Endothelial cell of umbilical vein (primary cell): ENCODE measurements around the gene PRRT1B. TPM values are rescaled to one million over a fixed set of nuclear protein-coding genes. Genes with fewer than 3 reads are reported as not detected.

ENCODE experiments used
- BruUV-seq: library from RNA; stranded (reverse); fragments of 400-500 nt; replicated peaks from 2 replicates; lab custom pipeline; 2021; lab: Mats Ljungman, UMichigan
- CTCF ChIA-PET: fragments of 300-600, 350-600 bp; sonication (Branson Sonifier 250); formaldehyde crosslinking; loops from one replicate; lab custom pipeline; 2021; ENCODE audit warnings: antibody characterized with exemption, inconsistent platforms; lab: Charles Lee
- POLR2A ChIA-PET: fragments of 300-600, 350-600 bp; sonication (Branson Sonifier 250); formaldehyde crosslinking; loops from one replicate; lab custom pipeline; 2021; ENCODE audit warnings: antibody characterized with exemption, inconsistent platforms; lab: Charles Lee
- DNase-seq: peaks from one replicate; pipeline ENCODE4 v3.0.0-alpha.2; 2011; ENCODE audit warnings: low read depth, low spot score
- FAIRE-seq: peaks from 2 replicates; lab custom pipeline; 2011; peaks lifted over from hg19 to GRCh38; lab: Jason Lieb, UNC
- H2AFZ ChIP-seq: 2 replicates; pipeline ENCODE4 v1.6.0; 2012; ENCODE audit warnings: low read depth, low read length, control low read depth, inconsistent platforms
- H3K27ac ChIP-seq: 2 replicates; pipeline ENCODE4 v1.5.1; 2011; ENCODE audit warnings: low read depth, mild to moderate bottlenecking, control low read depth, low read length, moderate library complexity; ENCODE audit not compliant: insufficient read depth
- H3K27me3 ChIP-seq, 2 experiments: 2 replicates each; pipeline versions ENCODE4 v1.6.0 to v1.6.1; 2011; ENCODE audit warnings: low read length in 2 of 2, mixed read lengths in 1 of 2; ENCODE audit not compliant: control insufficient read depth in 2 of 2, insufficient read depth in 2 of 2
- H3K36me3 ChIP-seq, 2 experiments: 2 replicates in 1 of 2; 3 replicates in 1 of 2; pipeline ENCODE4 v1.5.1; 2011; ENCODE audit warnings: low read length in 2 of 2, mild to moderate bottlenecking in 1 of 2, moderate library complexity in 1 of 2; ENCODE audit not compliant: control insufficient read depth in 2 of 2, insufficient read depth in 2 of 2; ENCODE audit errors: extremely low read depth in 1 of 2
- H3K4me1 ChIP-seq: 3 replicates; pipeline ENCODE4 v1.5.1; 2011; ENCODE audit warnings: mild to moderate bottlenecking, low read length; ENCODE audit not compliant: control insufficient read depth, insufficient read depth; ENCODE audit errors: extremely low read depth
- H3K4me2 ChIP-seq: 2 replicates; pipeline ENCODE4 v1.6.1; 2011; ENCODE audit warnings: low read length, control low read depth, mixed read lengths; ENCODE audit not compliant: insufficient read depth
- H3K4me3 ChIP-seq, 3 experiments: fragments of 200-600 bp in 1 of 3; sonication (generic), shearing (Covaris generic) in 1 of 3; replicated peaks in 1 of 3; 2 replicates each; pipeline ENCODE4 v1.5.1; 2011 to 2016; ENCODE audit warnings: control low read depth in 3 of 3, low read length in 3 of 3, mild to moderate bottlenecking in 2 of 3, inconsistent platforms in 1 of 3, low read depth in 1 of 3, moderate library complexity in 1 of 3; ENCODE audit not compliant: insufficient read depth in 1 of 3
- H3K79me2 ChIP-seq: 2 replicates; pipeline ENCODE4 v1.6.0; 2012; ENCODE audit warnings: low read length, inconsistent platforms; ENCODE audit not compliant: control insufficient read depth, insufficient read depth
- H3K9ac ChIP-seq: replicated peaks from 2 replicates; pipeline ENCODE3; 2011; ENCODE audit warnings: low read length, control low read depth; ENCODE audit not compliant: insufficient read depth; ENCODE audit errors: extremely low read depth
- H3K9me1 ChIP-seq: replicated peaks from 3 replicates; pipeline ENCODE4 v1.6.0; 2011; ENCODE audit warnings: mild to moderate bottlenecking, low read length; ENCODE audit not compliant: control insufficient read depth, insufficient read depth; ENCODE audit errors: extremely low read depth
- H3K9me3 ChIP-seq: replicated peaks from 2 replicates; pipeline ENCODE4 v1.5.1; 2012; ENCODE audit warnings: low read length, inconsistent platforms; ENCODE audit not compliant: control insufficient read depth, insufficient read depth
- H4K20me1 ChIP-seq: replicated peaks from 2 replicates; pipeline ENCODE3; 2011; ENCODE audit warnings: mild to moderate bottlenecking, low read length; ENCODE audit not compliant: control insufficient read depth, insufficient read depth; ENCODE audit errors: extremely low read depth
- EZH2 ChIP-seq: IDR thresholded peaks from 2 replicates; pipeline ENCODE4 v1.6.1; 2012; ENCODE audit warnings: borderline replicate concordance, low read depth, mild to moderate bottlenecking, moderate library complexity, low read length, inconsistent platforms; ENCODE audit not compliant: severe bottlenecking
- FOS ChIP-seq: IDR thresholded peaks from 2 replicates; pipeline ENCODE4 v1.6.1; 2011; ENCODE audit warnings: mild to moderate bottlenecking, low read length, moderate library complexity, borderline replicate concordance; ENCODE audit not compliant: insufficient read depth
- GATA2 ChIP-seq: IDR thresholded peaks from 2 replicates; pipeline ENCODE4 v1.7.0; 2011; ENCODE audit warnings: low read depth, mild to moderate bottlenecking, moderate library complexity, mixed read lengths, low read length; ENCODE audit not compliant: insufficient read length, insufficient read depth
- JUN ChIP-seq: IDR thresholded peaks from 2 replicates; pipeline ENCODE4 v1.6.1; 2011; ENCODE audit warnings: borderline replicate concordance, low read depth; ENCODE audit not compliant: insufficient read length, insufficient read depth
- MYC ChIP-seq: IDR thresholded peaks from one replicate; pipeline ENCODE4 v1.6.1; 2011; ENCODE audit warnings: mild to moderate bottlenecking, low read depth, low read length
- POLR2A ChIP-seq: IDR thresholded peaks from 2 replicates; pipeline ENCODE4 v1.6.1; 2012; ENCODE audit warnings: low read depth, mild to moderate bottlenecking, control low read depth, low read length
- POLR2AphosphoS5 ChIP-seq: IDR thresholded peaks from 2 replicates; pipeline ENCODE4 v1.6.1; 2012; ENCODE audit warnings: low read depth, mild to moderate bottlenecking, control low read depth, low read length, moderate library complexity; ENCODE audit not compliant: insufficient read depth
- dilution Hi-C: fragments of 300-500 bp; cut with MboI; formaldehyde crosslinking; loops from one replicate; pipeline ENCODE4 v1.15.0; 2019; ENCODE audit warnings: low sequenced_read_pairs; ENCODE audit not compliant: extremely low pct_ligation_motif_present
- intact Hi-C: fragments of 100-400 bp; cut with micrococcal nuclease; formaldehyde crosslinking; loops from one replicate; pipeline ENCODE4 v1.10.0; 2022
- polyA plus RNA-seq, 4 experiments: library from polyadenylated mRNA; depleted of rRNA in 3 of 4; stranded (reverse) in 3 of 4; unstranded in 1 of 4; fragments of >200 nt; gene quantifications; 2 replicates each; pipeline versions ENCODE4 v1.2.1 to v1.2.3, GENCODE V29; 2011 to 2012; ENCODE audit warnings: missing spikeins in 1 of 4
- total RNA-seq: library from RNA; stranded (reverse); gene quantifications from 2 replicates; pipeline ENCODE4 v1.2.3, GENCODE V29; 2021
- TF ChIP-seq, protein P1 (sequence below): IDR thresholded peaks from 2 replicates; pipeline ENCODE4 v1.6.1; 2011; ENCODE audit not compliant: insufficient read depth, insufficient read length
- TF ChIP-seq, protein P2 (sequence below), 2 donors: IDR thresholded peaks; 1 replicate in 1 of 2; 2 replicates in 1 of 2; pipeline ENCODE4 v1.5.1; 2011; ENCODE audit warnings: low read length in 2 of 2, mild to moderate bottlenecking in 2 of 2, moderate library complexity in 2 of 2, control low read depth in 1 of 2, inconsistent platforms in 1 of 2, low read depth in 1 of 2; ENCODE audit not compliant: insufficient read depth in 1 of 2; ENCODE audit errors: extremely low read depth in 1 of 2

Gene PRRT1B
- total and polyA plus RNA-seq, 2 donors (not counting 3 experiments of a cell fraction or from before 2014, with no cell fraction given), result not detected

DNA sequence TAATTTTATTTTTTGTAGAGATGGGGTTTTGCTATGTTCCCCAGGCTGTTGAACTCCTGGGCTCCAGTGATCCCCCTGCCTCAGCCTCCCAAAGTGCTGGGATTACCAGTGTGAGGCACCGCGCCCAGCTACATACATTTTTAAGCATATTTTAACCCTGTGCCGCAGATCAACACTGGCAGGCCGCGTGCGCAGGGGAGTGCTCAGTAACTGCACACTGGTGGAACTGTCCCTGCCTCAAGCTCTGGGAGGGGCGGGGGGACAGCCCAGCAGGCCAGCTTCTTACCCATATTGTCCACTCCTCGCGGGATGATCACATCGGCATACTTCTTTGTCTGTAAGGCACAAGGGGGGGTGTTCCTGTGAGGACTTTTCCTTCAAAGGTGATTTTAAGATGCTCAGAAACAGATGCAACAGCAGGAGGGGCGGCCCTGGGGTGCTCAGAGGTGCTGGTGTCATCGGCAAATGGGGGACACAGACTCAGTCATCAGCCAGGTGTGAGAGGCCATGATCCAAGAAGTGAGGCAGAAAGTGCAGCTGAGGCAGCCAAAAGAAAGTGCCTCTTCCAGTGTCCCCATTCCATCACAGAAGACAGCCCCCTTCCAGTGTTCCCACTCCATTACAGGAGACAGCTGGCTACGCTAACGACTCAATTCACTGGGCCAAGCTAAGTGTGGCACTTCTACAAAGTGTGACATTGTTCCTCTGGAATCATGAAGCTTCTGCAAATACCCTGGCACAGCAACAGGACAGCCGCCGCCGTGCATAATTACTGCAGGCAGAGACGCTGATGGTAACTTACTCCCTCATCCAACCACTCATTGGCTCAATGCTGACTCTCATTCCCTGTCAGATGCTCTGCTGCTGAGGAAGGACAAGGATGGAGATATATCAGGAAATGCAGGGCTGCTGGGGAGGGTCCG lies 19.4 kb upstream of the PRRT1B start:
- Histone ChIP-seq H3K79me2 (peaks cover 4% of the 10 kb centered on the region), H4K20me1 (no peaks in the 10 kb centered on the region), H3K4me1 (no peaks in the 10 kb centered on the region), H3K4me2 (no peak overlapping the region), H3K27ac (no peak overlapping the region), H3K9me3 (no peaks in the 10 kb centered on the region), H2AFZ (no peak overlapping the region), H3K4me3 (no peak overlapping the region), H3K9me1 (no peaks in the 10 kb centered on the region), H3K36me3 (peaks cover 8 to 46% of the 10 kb centered on the region in 2 experiments), H3K27me3 (no peaks in the 10 kb centered on the region), H3K9ac (no peak overlapping the region)
- dilution Hi-C loops, result no loop called here
- no peak for FAIRE-seq
- TF ChIP-seq POLR2A (no peak), EZH2 (no peak), POLR2AphosphoS5 (no peak), GATA2 (no peak), MYC (no peak), JUN (no peak), FOS (no peak)
- TF ChIP-seq, protein P1, sequence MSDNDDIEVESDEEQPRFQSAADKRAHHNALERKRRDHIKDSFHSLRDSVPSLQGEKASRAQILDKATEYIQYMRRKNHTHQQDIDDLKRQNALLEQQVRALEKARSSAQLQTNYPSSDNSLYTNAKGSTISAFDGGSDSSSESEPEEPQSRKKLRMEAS, result no peak
- TF ChIP-seq, protein P2, sequence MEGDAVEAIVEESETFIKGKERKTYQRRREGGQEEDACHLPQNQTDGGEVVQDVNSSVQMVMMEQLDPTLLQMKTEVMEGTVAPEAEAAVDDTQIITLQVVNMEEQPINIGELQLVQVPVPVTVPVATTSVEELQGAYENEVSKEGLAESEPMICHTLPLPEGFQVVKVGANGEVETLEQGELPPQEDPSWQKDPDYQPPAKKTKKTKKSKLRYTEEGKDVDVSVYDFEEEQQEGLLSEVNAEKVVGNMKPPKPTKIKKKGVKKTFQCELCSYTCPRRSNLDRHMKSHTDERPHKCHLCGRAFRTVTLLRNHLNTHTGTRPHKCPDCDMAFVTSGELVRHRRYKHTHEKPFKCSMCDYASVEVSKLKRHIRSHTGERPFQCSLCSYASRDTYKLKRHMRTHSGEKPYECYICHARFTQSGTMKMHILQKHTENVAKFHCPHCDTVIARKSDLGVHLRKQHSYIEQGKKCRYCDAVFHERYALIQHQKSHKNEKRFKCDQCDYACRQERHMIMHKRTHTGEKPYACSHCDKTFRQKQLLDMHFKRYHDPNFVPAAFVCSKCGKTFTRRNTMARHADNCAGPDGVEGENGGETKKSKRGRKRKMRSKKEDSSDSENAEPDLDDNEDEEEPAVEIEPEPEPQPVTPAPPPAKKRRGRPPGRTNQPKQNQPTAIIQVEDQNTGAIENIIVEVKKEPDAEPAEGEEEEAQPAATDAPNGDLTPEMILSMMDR (IDR thresholded peaks at IDR 0.05; ENCODE audit: extremely low read depth in 1 of 2, insufficient read depth in 1 of 2, low read depth in 1 of 2, low read length in 2 of 2), result no peak
- POLR2A ChIA-PET, result no interaction called here
- DNase-seq, result no peak
- no TSS peak for BruUV-seq
- CTCF ChIA-PET, result interaction anchor here (1.2 kb wide), 1 partner anchor 33 kb away, joined by 3 read pairs; no protein-coding TSS in a partner anchor
- intact Hi-C loops, result no loop called here
